H1 (cell line): ENCODE measurements around the gene ZYX. TPM values are rescaled to one million over a fixed set of nuclear protein-coding genes. Genes with fewer than 3 reads are reported as not detected.

Experiments used
- CHD7 ChIP-seq: fragments of 300-600 bp; sonication (generic); IDR thresholded peaks from 2 replicates; pipeline ENCODE4 v1.7.1; 2012; ENCODE audit warnings: low read length, moderate library complexity, mild to moderate bottlenecking, inconsistent platforms; ENCODE audit not compliant: insufficient replicate concordance
- polyA plus RNA-seq, 7 experiments: library from polyadenylated mRNA; depleted of rRNA in 3 of 7; stranded (reverse) in 5 of 7; unstranded in 2 of 7; fragments of >200 nt in 5 of 7; fragments of 200-250 nt in 2 of 7; gene quantifications; 1 replicate in 5 of 7; 2 replicates in 1 of 7; 4 replicates in 1 of 7; pipeline versions ENCODE4 v1.2.1 to v1.2.3, GENCODE V29; 2011 to 2013; ENCODE audit warnings: missing spikeins in 2 of 7, mixed read lengths in 2 of 7
- total RNA-seq: library from RNA; stranded (reverse); fragmentation: NEBNext Ultra II Directional; extraction: Animal tissue kit (Norgen Biotek cat#: 25700); gene quantifications from 2 replicates; pipeline ENCODE4 v1.2.1, GENCODE V29; 2021

ZYX gene
- total and polyA plus RNA-seq, 2 of the 8 experiments (the other 6 are each of a cell fraction or from before 2014, with no cell fraction given): 40.6 to 159 TPM

- no peak for TF ChIP-seq CHD7
- TF ChIP-seq, all 59 proteins: peak for 0
Measured at GRCh38 chr7:143399642-143400041, 18.5 kb downstream of the ZYX start (continued).
